ENCODE measurements around the gene ARL16.

DNA sequence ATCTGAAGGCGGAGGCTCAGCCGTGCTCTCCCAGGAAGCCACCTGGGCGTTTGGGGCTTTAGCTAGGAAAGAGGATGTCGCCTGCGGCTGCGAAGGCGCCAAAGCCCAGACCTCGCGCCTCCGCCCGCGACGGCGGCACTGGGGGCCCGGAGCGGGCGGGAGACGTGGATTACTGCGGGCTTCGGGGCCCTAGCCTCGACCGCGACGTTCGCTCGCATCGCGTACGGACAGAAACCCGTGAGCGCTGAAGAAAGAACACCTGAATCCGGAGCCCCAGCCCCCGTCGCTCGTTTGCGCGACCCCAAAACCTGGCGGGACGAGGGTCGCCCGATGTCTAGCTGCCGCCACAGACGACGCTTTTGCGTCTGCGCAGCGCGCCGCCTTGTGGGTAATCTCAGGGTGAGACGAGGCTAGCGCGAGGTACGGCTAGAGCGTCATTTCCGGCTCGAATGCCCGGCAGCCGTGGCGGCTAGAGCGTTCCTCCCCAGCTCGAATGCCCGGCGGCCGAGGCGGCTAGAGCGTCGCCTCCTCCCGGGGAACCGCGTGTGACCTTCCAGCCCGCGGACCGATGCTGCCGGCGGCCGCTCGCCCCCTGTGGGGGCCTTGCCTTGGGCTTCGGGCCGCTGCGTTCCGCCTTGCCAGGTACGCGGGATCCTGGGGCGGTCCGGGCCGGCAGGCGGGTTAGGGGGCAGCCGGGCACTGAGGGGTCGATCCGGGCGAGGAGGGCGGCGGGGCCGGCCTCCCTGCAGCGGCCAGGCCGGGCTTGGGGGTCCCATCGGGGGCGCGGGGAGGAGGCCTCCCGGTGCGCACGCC lies 19.5 kb upstream of the ARL16 start, which contains the start of gene MRPL12:
- TF ChIP-seq CEBPB (IDR thresholded peaks at IDR 0.05; ENCODE audit: low read depth) (no peak), EZH2 (IDR thresholded peaks at IDR 0.05) (no peak), EZH2phosphoT487 (IDR thresholded peaks at IDR 0.05; ENCODE audit: borderline replicate concordance) (no peak), POLR2A (IDR thresholded peaks at IDR 0.05; ENCODE audit: borderline replicate concordance, extremely low read depth, insufficient read depth, insufficient read length) (peak; percentile 91), POLR2AphosphoS5 (IDR thresholded peaks at IDR 0.05; ENCODE audit: low read depth, low read length) (peak; percentile 98), CTCF (IDR thresholded peaks at IDR 0.05 in 2 of 3, conservative IDR thresholded peaks at IDR 0.05 in 1 of 3; ENCODE audit: borderline replicate concordance in 1 of 3, insufficient read depth in 1 of 3, low read depth in 2 of 3, low read length in 2 of 3) (no peak)
- TF ChIP-seq, protein P1, sequence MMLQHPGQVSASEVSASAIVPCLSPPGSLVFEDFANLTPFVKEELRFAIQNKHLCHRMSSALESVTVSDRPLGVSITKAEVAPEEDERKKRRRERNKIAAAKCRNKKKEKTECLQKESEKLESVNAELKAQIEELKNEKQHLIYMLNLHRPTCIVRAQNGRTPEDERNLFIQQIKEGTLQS (IDR thresholded peaks at IDR 0.05) = no peak
